ENCODE results near the gene EFNA5.

GRCh38 chr5:107383414-107383813 is 287.3 kb downstream of the EFNA5 start:
- TF ChIP-seq CEBPB (IDR thresholded peaks at IDR 0.05; ENCODE audit: low read depth, low read length) (no peak), RFX5 (IDR thresholded peaks at IDR 0.05; ENCODE audit: borderline replicate concordance, low read depth, low read length) (no peak), CREB1 (IDR thresholded peaks at IDR 0.05) (no peak), POLR2A (IDR thresholded peaks at IDR 0.05; ENCODE audit: control extremely low read depth in 1 of 2, low read depth in 2 of 2, low read length in 2 of 2) (no peak), ZNF274 (IDR thresholded peaks at IDR 0.05; ENCODE audit: borderline replicate concordance, extremely low read depth, low read length) (no peak), EP300 (IDR thresholded peaks at IDR 0.05; ENCODE audit: borderline replicate concordance in 1 of 2, low read depth in 2 of 2, low read length in 2 of 2) (no peak)
- TF ChIP-seq, protein P1, sequence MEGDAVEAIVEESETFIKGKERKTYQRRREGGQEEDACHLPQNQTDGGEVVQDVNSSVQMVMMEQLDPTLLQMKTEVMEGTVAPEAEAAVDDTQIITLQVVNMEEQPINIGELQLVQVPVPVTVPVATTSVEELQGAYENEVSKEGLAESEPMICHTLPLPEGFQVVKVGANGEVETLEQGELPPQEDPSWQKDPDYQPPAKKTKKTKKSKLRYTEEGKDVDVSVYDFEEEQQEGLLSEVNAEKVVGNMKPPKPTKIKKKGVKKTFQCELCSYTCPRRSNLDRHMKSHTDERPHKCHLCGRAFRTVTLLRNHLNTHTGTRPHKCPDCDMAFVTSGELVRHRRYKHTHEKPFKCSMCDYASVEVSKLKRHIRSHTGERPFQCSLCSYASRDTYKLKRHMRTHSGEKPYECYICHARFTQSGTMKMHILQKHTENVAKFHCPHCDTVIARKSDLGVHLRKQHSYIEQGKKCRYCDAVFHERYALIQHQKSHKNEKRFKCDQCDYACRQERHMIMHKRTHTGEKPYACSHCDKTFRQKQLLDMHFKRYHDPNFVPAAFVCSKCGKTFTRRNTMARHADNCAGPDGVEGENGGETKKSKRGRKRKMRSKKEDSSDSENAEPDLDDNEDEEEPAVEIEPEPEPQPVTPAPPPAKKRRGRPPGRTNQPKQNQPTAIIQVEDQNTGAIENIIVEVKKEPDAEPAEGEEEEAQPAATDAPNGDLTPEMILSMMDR (IDR thresholded peaks at IDR 0.05; ENCODE audit: control extremely low read depth in 1 of 3, insufficient read depth in 1 of 3, low read depth in 1 of 3, low read length in 3 of 3), result no peak

Measured in H1 (cell line).